ENCODE data around the gene TRAPPC2.

TRAPPC2 gene

DNA sequence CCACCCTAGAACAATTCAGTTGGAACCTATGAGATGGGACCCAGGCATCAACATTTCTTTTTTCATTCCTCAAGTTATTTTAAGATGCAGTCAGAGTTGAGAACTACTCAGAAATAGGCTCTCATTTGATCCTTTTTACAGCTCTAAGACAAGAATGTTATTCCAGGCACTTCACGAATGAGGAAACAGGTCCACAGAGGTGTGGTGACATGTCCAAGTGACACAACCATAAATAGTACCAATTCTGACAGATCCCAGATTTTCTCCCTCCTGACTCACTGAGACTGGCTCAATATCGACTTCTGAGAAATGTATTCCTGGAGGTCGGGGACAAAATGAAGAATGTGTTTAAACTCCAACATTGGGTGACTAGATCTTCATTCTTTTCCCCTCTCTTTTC, 70.4 kb downstream of the TRAPPC2 start:
- DNase-seq, result no peak

DNA sequence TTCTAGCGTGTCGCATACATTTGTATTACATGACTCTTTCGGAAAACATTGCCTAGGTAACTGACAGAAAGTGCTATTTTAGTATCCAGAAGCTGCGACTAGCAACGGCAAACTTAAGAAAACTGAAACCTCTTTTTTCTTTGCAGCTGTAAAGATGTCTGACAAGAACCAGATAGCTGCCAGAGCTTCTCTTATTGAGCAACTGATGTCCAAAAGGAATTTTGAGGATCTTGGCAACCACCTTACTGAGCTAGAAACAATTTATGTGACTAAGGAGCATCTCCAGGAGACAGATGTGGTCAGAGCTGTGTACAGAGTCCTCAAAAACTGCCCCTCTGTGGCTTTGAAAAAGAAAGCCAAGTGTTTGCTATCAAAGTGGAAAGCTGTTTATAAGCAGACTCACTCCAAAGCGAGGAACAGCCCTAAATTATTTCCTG, 72.0 kb downstream of the TRAPPC2 start:
- DNase-seq, result no peak
